Loucy (cell line): ENCODE results near the gene CADM2.

ENCODE experiments used
- H2AFZ ChIP-seq: fragments of 200-600 bp; sonication (generic); 2 replicates; pipeline ENCODE4 v1.6.0; 2016; ENCODE audit warnings: antibody characterized with exemption, mild to moderate bottlenecking, low read length, moderate library complexity
- H3F3A ChIP-seq: fragments of 200-600 bp; 2 replicates; pipeline ENCODE4 v1.6.0; 2016; ENCODE audit warnings: antibody characterized with exemption, low read depth, mild to moderate bottlenecking
- H3K27me3 ChIP-seq: fragments of 200-600 bp; sonication (generic); 2 replicates; pipeline ENCODE4 v1.6.1; 2014; ENCODE audit warnings: low read length, mild to moderate bottlenecking; ENCODE audit not compliant: insufficient read depth, poor library complexity, severe bottlenecking
- H3K36me3 ChIP-seq: fragments of 200-600 bp; sonication (generic); 2 replicates; pipeline ENCODE4 v1.6.1; 2016; ENCODE audit warnings: low read length; ENCODE audit not compliant: insufficient read depth
- H3K4me1 ChIP-seq: fragments of 200-600 bp; sonication (generic); 2 replicates; pipeline ENCODE4 v1.5.1; 2014; ENCODE audit warnings: low read length, mild to moderate bottlenecking; ENCODE audit not compliant: insufficient read depth, poor library complexity, severe bottlenecking
- H3K4me2 ChIP-seq: fragments of 200-600 bp; sonication (generic); 2 replicates; pipeline ENCODE4 v1.6.0; 2014; ENCODE audit warnings: antibody characterized with exemption, low read length, low read depth, mild to moderate bottlenecking; ENCODE audit not compliant: poor library complexity, severe bottlenecking
- H3K4me3 ChIP-seq: fragments of 200-600 bp; sonication (generic); 2 replicates; pipeline ENCODE4 v1.5.1; 2014; ENCODE audit warnings: low read length, mild to moderate bottlenecking, mixed read lengths; ENCODE audit not compliant: poor library complexity, severe bottlenecking
- H3K79me2 ChIP-seq: fragments of 200-600 bp; sonication (generic); 2 replicates; pipeline ENCODE4 v1.6.1; 2014; ENCODE audit warnings: low read length; ENCODE audit not compliant: insufficient read depth
- H3K9ac ChIP-seq: fragments of 200-600 bp; sonication (generic); 2 replicates; pipeline ENCODE4 v1.6.0; 2014; ENCODE audit warnings: mild to moderate bottlenecking, low read depth, low read length, moderate library complexity; ENCODE audit not compliant: poor library complexity, severe bottlenecking
- H3K9me2 ChIP-seq: fragments of 200-600 bp; sonication (generic); replicated peaks from 2 replicates; pipeline ENCODE4 v1.6.1; 2016; ENCODE audit warnings: low read depth, low read length, mixed read lengths
- H3K9me3 ChIP-seq: fragments of 200-600 bp; sonication (generic); 2 replicates; pipeline ENCODE4 v1.6.1; 2014; ENCODE audit warnings: mild to moderate bottlenecking, antibody characterized with exemption, low read length, low read depth; ENCODE audit not compliant: insufficient read depth
- H4K20me1 ChIP-seq: fragments of 200-600 bp; sonication (generic); 2 replicates; pipeline ENCODE4 v1.6.0; 2014; ENCODE audit warnings: antibody characterized with exemption, low read length, mild to moderate bottlenecking; ENCODE audit not compliant: insufficient read depth, poor library complexity, severe bottlenecking
- EZH2phosphoT487 ChIP-seq: fragments of 200-600 bp; IDR thresholded peaks from 2 replicates; pipeline ENCODE4 v1.6.1; 2018; ENCODE audit warnings: antibody characterized with exemption, mild to moderate bottlenecking, moderate library complexity, borderline replicate concordance
- TF ChIP-seq, protein P1 (sequence below): fragments of 200-600 bp; sonication (generic); conservative IDR thresholded peaks from 2 replicates; pipeline ENCODE4 v1.5.1; 2014; ENCODE audit warnings: mild to moderate bottlenecking, antibody characterized with exemption, low read length

CADM2 gene

GRCh38 chr3:85933326-85933725 is 974.5 kb downstream of the CADM2 start:
- Histone ChIP-seq H3K4me3 (no peak overlapping the region), H3F3A (no peaks in the 10 kb centered on the region), H3K9me3 (no peaks in the 10 kb centered on the region), H4K20me1 (no peaks in the 10 kb centered on the region), H2AFZ (no peak overlapping the region), H3K4me2 (no peak overlapping the region), H3K4me1 (no peaks in the 10 kb centered on the region), H3K79me2 (no peaks in the 10 kb centered on the region), H3K27me3 (no peaks in the 10 kb centered on the region), H3K9me2 (no peaks in the 10 kb centered on the region), H3K36me3 (no peaks in the 10 kb centered on the region), H3K9ac (no peak overlapping the region)
- TF ChIP-seq, protein P1, sequence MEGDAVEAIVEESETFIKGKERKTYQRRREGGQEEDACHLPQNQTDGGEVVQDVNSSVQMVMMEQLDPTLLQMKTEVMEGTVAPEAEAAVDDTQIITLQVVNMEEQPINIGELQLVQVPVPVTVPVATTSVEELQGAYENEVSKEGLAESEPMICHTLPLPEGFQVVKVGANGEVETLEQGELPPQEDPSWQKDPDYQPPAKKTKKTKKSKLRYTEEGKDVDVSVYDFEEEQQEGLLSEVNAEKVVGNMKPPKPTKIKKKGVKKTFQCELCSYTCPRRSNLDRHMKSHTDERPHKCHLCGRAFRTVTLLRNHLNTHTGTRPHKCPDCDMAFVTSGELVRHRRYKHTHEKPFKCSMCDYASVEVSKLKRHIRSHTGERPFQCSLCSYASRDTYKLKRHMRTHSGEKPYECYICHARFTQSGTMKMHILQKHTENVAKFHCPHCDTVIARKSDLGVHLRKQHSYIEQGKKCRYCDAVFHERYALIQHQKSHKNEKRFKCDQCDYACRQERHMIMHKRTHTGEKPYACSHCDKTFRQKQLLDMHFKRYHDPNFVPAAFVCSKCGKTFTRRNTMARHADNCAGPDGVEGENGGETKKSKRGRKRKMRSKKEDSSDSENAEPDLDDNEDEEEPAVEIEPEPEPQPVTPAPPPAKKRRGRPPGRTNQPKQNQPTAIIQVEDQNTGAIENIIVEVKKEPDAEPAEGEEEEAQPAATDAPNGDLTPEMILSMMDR: no peak
- TF ChIP-seq EZH2phosphoT487: no peak

DNA sequence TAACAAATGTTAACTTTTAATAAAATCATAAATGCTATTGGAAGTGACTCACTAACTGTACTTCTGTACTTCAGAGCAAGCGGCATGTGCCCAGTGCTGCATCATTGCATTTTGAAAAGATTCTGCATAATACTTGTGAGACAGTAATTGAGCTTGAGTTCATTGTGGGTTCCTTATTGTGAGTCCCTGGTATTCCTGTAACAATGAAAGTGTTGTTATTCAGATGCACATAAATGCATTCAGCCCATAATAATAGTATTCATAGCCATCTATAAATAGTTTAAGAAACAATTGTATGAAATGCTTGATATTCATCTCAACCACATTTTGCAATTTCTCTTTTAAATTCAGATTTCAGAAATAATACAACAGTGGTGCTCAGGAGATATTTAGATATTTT is 976.4 kb downstream of the CADM2 start:
- no peaks in the 10 kb centered on the region for H3K36me3 ChIP-seq
- H3K9me2 ChIP-seq: no peaks in the 10 kb centered on the region
- no peaks in the 10 kb centered on the region for H3F3A ChIP-seq
- no peak overlapping the region for H3K4me3 ChIP-seq
- TF ChIP-seq, protein P1: no peak
- TF ChIP-seq EZH2phosphoT487: no peak
- no peak overlapping the region for H3K4me2 ChIP-seq
- no peaks in the 10 kb centered on the region for H4K20me1 ChIP-seq
- H3K27me3 ChIP-seq: no peaks in the 10 kb centered on the region
- no peak overlapping the region for H2AFZ ChIP-seq
- no peak overlapping the region for H3K9ac ChIP-seq
- no peaks in the 10 kb centered on the region for H3K79me2 ChIP-seq
- no peaks in the 10 kb centered on the region for H3K4me1 ChIP-seq
- H3K9me3 ChIP-seq: no peaks in the 10 kb centered on the region

DNA sequence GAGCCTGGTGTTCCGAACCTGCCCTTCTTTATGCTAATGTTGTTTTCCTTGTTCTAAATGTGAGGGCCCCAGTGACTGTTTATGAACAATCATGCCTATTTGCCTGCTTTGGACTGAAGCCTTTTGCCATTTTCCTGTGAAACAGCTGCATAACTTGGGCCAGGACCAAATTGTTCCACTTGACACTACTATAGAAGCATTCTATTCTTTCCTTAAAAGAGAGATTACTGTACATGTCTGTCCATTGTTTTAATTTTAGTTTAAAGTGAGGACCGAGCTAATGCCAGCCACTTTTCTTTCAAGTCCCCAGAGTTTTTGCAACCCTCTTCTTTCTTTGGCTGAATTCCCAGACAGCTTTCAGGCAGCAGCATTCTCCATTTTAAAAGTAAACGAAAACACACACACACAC is 980.3 kb downstream of the CADM2 start:
- Histone ChIP-seq H3K79me2 (no peaks in the 10 kb centered on the region), H3K4me1 (no peaks in the 10 kb centered on the region), H3K4me3 (no peak overlapping the region), H2AFZ (no peak overlapping the region), H3K9ac (no peak overlapping the region), H3K9me2 (no peaks in the 10 kb centered on the region), H3K36me3 (no peaks in the 10 kb centered on the region), H3F3A (no peaks in the 10 kb centered on the region), H4K20me1 (no peaks in the 10 kb centered on the region), H3K27me3 (no peaks in the 10 kb centered on the region), H3K9me3 (no peaks in the 10 kb centered on the region), H3K4me2 (no peak overlapping the region)
- TF ChIP-seq, protein P1: no peak
- TF ChIP-seq EZH2phosphoT487: no peak
